GM23338 (cell line): ENCODE results near the gene CLASP2. TPM values are rescaled to one million over a fixed set of nuclear protein-coding genes. Genes with fewer than 3 reads are reported as not detected.
A peak's percentile ranks its signal among the peaks of the same experiment; 100 is the strongest.

ENCODE experiments used
- ATAC-seq: fragments of 200-7000 bp; cut with Tn5 transposase; 3 replicates; pipeline ENCODE4 v1.9.1; 2020
- DNase-seq: peaks from one replicate; pipeline ENCODE4 v3.0.0-alpha.2; 2015; ENCODE audit warnings: low spot score
- H2AFZ ChIP-seq: fragments of 200-600 bp; sonication (generic); 2 replicates; pipeline ENCODE4 v1.8.0; 2016; ENCODE audit warnings: antibody characterized with exemption, mild to moderate bottlenecking, moderate library complexity
- H3F3A ChIP-seq: fragments of 200-600 bp; sonication (generic); replicated peaks from 2 replicates; pipeline ENCODE4 v1.8.0; 2017; ENCODE audit warnings: antibody characterized with exemption, mixed run types, low read depth
- H3K27ac ChIP-seq: fragments of 200-600 bp; sonication (generic); 2 replicates; pipeline ENCODE4 v1.6.1; 2016; ENCODE audit warnings: low read depth
- H3K27me3 ChIP-seq: fragments of 200-600 bp; sonication (generic); 2 replicates; pipeline ENCODE4 v1.8.0; 2016; ENCODE audit warnings: mild to moderate bottlenecking, mixed run types, moderate library complexity; ENCODE audit not compliant: insufficient read depth
- H3K36me3 ChIP-seq: fragments of 200-600 bp; sonication (generic); 2 replicates; pipeline ENCODE4 v1.8.0; 2016; ENCODE audit warnings: mild to moderate bottlenecking; ENCODE audit not compliant: insufficient read depth
- H3K4me1 ChIP-seq: fragments of 200-600 bp; sonication (generic); 2 replicates; pipeline ENCODE4 v1.8.0; 2016; ENCODE audit warnings: mild to moderate bottlenecking, moderate library complexity; ENCODE audit not compliant: insufficient read depth
- H3K4me2 ChIP-seq: fragments of 200-600 bp; sonication (generic); 2 replicates; pipeline ENCODE4 v1.7.1; 2017; ENCODE audit warnings: mixed run types
- H3K4me3 ChIP-seq: fragments of 200-600 bp; sonication (generic); 2 replicates; pipeline ENCODE4 v1.6.1; 2016; ENCODE audit warnings: mixed run types
- H3K79me2 ChIP-seq: fragments of 200-600 bp; sonication (generic); replicated peaks from 2 replicates; pipeline ENCODE4 v1.8.0; 2017; ENCODE audit warnings: mild to moderate bottlenecking; ENCODE audit not compliant: insufficient read depth
- H3K9me2 ChIP-seq: fragments of 200-600 bp; sonication (generic); 2 replicates; pipeline ENCODE4 v1.8.0; 2017; ENCODE audit not compliant: insufficient read depth
- H4K20me1 ChIP-seq: fragments of 200-600 bp; sonication (generic); replicated peaks from 2 replicates; pipeline ENCODE4 v1.8.0; 2017; ENCODE audit warnings: mild to moderate bottlenecking; ENCODE audit not compliant: insufficient read depth
- H3K27ac Mint-ChIP-seq: 2 replicates; pipeline ENCODE4 v1.8.0; 2020; ENCODE audit warnings: inconsistent platforms, mild to moderate bottlenecking, moderate library complexity, mixed read lengths
- H3K27me3 Mint-ChIP-seq: 3 replicates; pipeline ENCODE4 v1.8.0; 2022; ENCODE audit warnings: low read depth, mild to moderate bottlenecking, moderate library complexity, mixed read lengths, inconsistent platforms; ENCODE audit not compliant: insufficient read depth, poor library complexity
- H3K36me3 Mint-ChIP-seq: 3 replicates; pipeline ENCODE4 v1.8.0; 2021; ENCODE audit warnings: low read depth, mild to moderate bottlenecking, inconsistent platforms, moderate library complexity, mixed read lengths
- H3K4me1 Mint-ChIP-seq: 3 replicates; pipeline ENCODE4 v1.8.0; 2020; ENCODE audit warnings: mild to moderate bottlenecking, inconsistent platforms, mixed read lengths
- H3K4me3 Mint-ChIP-seq: 3 replicates; pipeline ENCODE4 v1.8.0; 2021; ENCODE audit warnings: moderate library complexity, mild to moderate bottlenecking, inconsistent platforms, mixed read lengths
- H3K9me3 Mint-ChIP-seq: 3 replicates; pipeline ENCODE4 v1.8.0; 2020; ENCODE audit warnings: moderate library complexity, mild to moderate bottlenecking, inconsistent platforms, mixed read lengths
- CREB1 ChIP-seq: fragments of 250-450 bp; sonication (Bioruptor Pico); IDR thresholded peaks from 2 replicates; pipeline ENCODE4 v1.5.0; 2020; ENCODE audit warnings: low read depth, mild to moderate bottlenecking, moderate library complexity
- EZH2 ChIP-seq: fragments of 200-600 bp; sonication (generic); IDR thresholded peaks from one replicate; pipeline ENCODE4 v1.8.0; 2017; ENCODE audit warnings: antibody characterized with exemption, mild to moderate bottlenecking, low read depth; ENCODE audit not compliant: unreplicated experiment
- polyA plus RNA-seq: library from polyadenylated mRNA; unstranded; fragments of >200 nt; fragmentation: Nextera tagmentation; extraction: Ambion mirVana; gene quantifications from 2 replicates; pipeline ENCODE4 v1.2.1, GENCODE V29; 2016
- total RNA-seq: library from RNA; depleted of rRNA; stranded (reverse); fragments of >200 nt; shearing (Covaris generic); gene quantifications from 2 replicates; pipeline ENCODE4 v1.2.3, GENCODE V29; 2014
- TF ChIP-seq, protein P1 (sequence below): IDR thresholded peaks from 2 replicates; pipeline ENCODE4 v1.6.1; 2016; ENCODE audit warnings: antibody characterized with exemption
- TF ChIP-seq, protein P2 (sequence below): fragments of 250-450 bp; sonication (Bioruptor Pico); IDR thresholded peaks from 2 replicates; pipeline ENCODE4 v1.5.0; 2020; ENCODE audit warnings: mild to moderate bottlenecking, moderate library complexity

CLASP2 gene
- total and polyA plus RNA-seq, 2 experiments from 2014 or later, result 12.8 to 74.6 TPM

DNA sequence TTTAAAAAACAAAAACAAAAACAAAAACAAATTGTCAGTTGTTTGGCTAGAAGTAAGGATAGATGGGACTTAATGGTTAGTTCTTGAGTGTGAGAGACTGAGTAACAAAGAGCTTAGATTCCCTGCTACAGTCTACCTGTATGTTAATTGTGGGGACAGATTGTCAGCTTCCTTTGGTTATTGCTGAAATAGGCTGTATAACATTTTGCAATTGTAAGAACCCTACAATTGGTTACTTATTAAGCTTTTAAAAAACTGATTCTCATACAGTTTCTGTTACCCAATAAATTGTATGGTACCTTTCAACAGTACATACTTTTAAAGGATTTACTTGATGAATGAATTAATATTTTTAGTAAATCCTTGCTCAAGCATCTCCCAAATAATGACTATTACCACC, 35.3 kb downstream of the CLASP2 start (continued):
- TF ChIP-seq, protein P1, sequence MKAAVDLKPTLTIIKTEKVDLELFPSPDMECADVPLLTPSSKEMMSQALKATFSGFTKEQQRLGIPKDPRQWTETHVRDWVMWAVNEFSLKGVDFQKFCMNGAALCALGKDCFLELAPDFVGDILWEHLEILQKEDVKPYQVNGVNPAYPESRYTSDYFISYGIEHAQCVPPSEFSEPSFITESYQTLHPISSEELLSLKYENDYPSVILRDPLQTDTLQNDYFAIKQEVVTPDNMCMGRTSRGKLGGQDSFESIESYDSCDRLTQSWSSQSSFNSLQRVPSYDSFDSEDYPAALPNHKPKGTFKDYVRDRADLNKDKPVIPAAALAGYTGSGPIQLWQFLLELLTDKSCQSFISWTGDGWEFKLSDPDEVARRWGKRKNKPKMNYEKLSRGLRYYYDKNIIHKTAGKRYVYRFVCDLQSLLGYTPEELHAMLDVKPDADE, result no peak
- TF ChIP-seq, protein P2, sequence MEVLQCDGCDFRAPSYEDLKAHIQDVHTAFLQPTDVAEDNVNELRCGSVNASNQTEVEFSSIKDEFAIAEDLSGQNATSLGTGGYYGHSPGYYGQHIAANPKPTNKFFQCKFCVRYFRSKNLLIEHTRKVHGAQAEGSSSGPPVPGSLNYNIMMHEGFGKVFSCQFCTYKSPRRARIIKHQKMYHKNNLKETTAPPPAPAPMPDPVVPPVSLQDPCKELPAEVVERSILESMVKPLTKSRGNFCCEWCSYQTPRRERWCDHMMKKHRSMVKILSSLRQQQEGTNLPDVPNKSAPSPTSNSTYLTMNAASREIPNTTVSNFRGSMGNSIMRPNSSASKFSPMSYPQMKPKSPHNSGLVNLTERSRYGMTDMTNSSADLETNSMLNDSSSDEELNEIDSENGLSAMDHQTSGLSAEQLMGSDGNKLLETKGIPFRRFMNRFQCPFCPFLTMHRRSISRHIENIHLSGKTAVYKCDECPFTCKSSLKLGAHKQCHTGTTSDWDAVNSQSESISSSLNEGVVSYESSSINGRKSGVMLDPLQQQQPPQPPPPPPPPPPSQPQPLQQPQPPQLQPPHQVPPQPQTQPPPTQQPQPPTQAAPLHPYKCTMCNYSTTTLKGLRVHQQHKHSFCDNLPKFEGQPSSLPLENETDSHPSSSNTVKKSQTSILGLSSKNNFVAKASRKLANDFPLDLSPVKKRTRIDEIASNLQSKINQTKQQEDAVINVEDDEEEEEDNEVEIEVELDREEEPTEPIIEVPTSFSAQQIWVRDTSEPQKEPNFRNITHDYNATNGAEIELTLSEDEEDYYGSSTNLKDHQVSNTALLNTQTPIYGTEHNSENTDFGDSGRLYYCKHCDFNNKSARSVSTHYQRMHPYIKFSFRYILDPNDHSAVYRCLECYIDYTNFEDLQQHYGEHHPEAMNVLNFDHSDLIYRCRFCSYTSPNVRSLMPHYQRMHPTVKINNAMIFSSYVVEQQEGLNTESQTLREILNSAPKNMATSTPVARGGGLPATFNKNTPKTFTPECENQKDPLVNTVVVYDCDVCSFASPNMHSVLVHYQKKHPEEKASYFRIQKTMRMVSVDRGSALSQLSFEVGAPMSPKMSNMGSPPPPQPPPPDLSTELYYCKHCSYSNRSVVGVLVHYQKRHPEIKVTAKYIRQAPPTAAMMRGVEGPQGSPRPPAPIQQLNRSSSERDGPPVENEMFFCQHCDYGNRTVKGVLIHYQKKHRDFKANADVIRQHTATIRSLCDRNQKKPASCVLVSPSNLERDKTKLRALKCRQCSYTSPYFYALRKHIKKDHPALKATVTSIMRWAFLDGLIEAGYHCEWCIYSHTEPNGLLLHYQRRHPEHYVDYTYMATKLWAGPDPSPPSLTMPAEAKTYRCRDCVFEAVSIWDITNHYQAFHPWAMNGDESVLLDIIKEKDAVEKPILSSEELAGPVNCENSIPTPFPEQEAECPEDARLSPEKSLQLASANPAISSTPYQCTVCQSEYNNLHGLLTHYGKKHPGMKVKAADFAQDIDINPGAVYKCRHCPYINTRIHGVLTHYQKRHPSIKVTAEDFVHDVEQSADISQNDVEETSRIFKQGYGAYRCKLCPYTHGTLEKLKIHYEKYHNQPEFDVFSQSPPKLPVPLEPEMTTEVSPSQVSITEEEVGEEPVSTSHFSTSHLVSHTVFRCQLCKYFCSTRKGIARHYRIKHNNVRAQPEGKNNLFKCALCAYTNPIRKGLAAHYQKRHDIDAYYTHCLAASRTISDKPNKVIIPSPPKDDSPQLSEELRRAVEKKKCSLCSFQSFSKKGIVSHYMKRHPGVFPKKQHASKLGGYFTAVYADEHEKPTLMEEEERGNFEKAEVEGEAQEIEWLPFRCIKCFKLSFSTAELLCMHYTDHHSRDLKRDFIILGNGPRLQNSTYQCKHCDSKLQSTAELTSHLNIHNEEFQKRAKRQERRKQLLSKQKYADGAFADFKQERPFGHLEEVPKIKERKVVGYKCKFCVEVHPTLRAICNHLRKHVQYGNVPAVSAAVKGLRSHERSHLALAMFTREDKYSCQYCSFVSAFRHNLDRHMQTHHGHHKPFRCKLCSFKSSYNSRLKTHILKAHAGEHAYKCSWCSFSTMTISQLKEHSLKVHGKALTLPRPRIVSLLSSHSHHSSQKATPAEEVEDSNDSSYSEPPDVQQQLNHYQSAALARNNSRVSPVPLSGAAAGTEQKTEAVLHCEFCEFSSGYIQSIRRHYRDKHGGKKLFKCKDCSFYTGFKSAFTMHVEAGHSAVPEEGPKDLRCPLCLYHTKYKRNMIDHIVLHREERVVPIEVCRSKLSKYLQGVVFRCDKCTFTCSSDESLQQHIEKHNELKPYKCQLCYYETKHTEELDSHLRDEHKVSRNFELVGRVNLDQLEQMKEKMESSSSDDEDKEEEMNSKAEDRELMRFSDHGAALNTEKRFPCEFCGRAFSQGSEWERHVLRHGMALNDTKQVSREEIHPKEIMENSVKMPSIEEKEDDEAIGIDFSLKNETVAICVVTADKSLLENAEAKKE (CRISPR knock-in tag), result no peak

DNA sequence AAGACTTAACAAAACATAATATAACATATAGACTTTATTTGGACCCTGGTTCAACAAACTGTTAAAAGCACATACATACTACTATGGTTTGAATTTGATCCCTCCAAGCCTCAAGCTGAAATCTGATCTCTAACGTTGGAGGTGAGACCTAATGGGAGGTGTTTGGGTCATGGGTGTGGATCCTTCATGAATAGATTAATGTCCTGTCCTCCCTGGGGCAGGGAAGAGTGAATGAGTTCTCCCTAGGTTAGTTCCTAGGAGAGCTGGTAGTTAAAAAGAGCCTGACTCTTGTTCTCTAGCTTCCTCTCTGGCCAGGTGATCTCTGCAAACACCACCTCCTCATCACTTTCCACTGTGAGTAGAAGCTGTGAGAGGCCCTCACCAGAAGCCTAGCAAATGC, 36.4 kb downstream of the CLASP2 start:
- peaks cover 10% of the 10 kb centered on the region; the same call in 1 of the 2 replicates for H3K79me2 ChIP-seq
- no peaks in the 10 kb centered on the region for H4K20me1 ChIP-seq
- peak; percentile 10 for DNase-seq
- Mint-ChIP-seq H3K36me3 (peaks cover 55% of the 10 kb centered on the region), H3K4me1 (peaks cover 3% of the 10 kb centered on the region; the same call in 2 of the 3 replicates), H3K9me3 (peaks cover 7% of the 10 kb centered on the region; the same call in 1 of the 3 replicates), H3K27me3 (no peaks in the 10 kb centered on the region), H3K27ac (0 out of 2 replicates have a peak overlapping the region, but pooled peaks have one; percentile 60), H3K4me3 (no peak overlapping the region)
- H2AFZ ChIP-seq, result no peak overlapping the region
- H3K4me3 ChIP-seq, result no peak overlapping the region
- no peaks in the 10 kb centered on the region for H3K9me2 ChIP-seq
- no peaks in the 10 kb centered on the region for H3K27me3 ChIP-seq
- peaks cover 4% of the 10 kb centered on the region for H3K36me3 ChIP-seq
- ATAC-seq, result peak; percentile 65
- no peak overlapping the region for H3K4me2 ChIP-seq
- H3K4me1 ChIP-seq, result no peaks in the 10 kb centered on the region
- no peak overlapping the region for H3K27ac ChIP-seq
- TF ChIP-seq CREB1 (CRISPR knock-in tag) (no peak), EZH2 (no peak)
- H3F3A ChIP-seq, result no peaks in the 10 kb centered on the region
